Right lung (tissue), 5 donors: Measurements from ENCODE around the gene MED25. TPM values are rescaled to one million over a fixed set of nuclear protein-coding genes. Genes with fewer than 3 reads are reported as not detected.

Experiments used
- DNase-seq, 2 donors: peaks; one replicate each; pipeline ENCODE4 v3.0.0-alpha.2; 2013
- polyA plus RNA-seq, 5 donors: library from polyadenylated mRNA; unstranded; fragments of 120-200 nt; gene quantifications; one replicate each; pipeline versions ENCODE4 v1.2.1 to v1.2.3, GENCODE V29; 2013; ENCODE audit warnings: inconsistent platforms in 1 of 5, low replicate concordance in 1 of 5; ENCODE audit not compliant: insufficient read length in 5 of 5, insufficient read depth in 1 of 5

MED25 gene
- polyA plus RNA-seq, 5 donors = 45.4 to 63.8 (median 54.8) TPM

DNA sequence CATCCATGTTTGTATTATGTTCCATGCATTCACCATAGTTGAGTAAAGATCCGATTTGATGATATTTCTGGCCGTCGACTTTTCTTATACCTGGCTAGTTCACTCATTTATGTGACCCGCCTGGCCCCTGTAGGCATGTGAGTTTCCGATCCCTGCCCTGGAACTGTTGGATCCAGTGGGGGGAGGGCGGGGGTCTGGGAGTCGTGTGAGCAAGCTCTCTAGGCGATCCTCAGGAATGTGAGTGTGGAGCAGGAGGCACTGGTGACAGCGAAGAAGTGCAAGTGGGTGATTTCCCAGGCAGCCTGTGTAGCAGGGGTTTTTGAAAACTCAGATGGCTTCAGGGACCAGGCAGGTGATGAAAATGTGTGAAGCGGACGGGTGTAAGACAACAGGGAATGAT, 22.2 kb downstream of the MED25 start:
- DNase-seq = no peak

- no peak for DNase-seq
Observed at GRCh38 chr19:49840736-49841249, 22.7 kb downstream of the MED25 start.

GRCh38 chr19:49843265-49843664, 25.2 kb downstream of the MED25 start:
- DNase-seq = no peak

DNA sequence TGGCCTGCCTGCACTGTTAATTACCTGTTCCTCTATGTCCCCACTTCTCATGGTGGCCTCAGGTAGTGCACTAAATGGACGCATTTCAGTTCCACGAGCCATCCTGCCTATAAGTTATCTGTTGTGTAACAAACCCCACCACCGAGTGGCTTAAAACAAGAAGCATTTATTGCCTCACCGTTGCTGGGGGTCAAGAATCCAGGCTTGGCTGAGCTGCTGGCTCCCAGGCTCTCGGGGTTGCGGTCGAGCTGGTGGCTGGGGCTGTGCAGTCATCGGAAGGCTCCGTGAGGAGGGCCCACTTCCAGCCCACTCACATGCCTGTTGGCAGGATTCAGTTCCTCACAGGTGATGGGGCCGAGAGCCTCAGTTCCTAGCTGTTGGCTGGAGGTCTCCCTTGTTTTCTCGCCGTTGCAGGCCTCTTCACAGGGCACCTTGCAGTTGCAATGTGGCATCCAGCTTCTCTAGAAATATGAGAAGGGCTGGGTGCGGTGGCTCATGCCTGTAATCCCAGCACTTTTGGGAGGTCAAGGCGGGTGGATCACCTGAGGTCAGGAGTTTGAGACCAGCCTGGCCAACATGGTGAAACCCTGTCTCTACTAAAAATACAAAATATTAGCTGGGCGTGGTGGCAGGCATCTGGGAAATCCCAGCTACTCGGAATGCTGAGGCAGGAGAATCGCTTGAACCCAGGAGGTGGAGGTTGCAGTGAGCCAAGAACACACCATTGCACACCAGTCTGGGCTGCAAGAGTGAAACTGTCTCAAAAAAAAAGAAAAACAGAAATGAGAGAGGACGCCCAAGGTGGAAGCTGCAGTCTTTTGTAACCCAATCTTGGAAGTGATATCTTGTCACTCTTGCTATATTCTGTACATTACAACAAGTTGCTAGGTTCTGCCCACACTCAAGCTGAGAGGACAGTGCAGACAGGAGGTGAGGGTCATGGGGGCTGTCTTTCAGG, 26.3 kb downstream of the MED25 start:
- no peak for DNase-seq

DNA sequence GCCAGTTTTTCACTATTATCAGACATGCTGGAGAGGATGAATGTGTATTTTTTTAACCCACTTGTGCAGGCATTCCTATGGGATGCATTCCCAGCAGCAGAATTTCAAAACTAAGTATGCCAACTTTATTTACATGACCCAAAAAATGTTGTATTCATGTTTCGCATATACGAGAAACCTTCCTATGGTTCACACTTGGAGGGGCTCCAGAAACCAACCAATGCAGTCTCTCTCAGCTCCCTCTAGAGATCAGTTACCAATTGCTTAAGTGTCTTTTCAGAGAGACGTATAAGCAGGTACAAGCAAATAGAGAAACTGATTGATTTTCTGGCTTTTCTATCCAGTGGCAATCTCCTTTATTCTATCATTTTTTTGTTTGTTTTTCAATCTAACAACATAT, 27.3 kb downstream of the MED25 start:
- DNase-seq = no peak

GRCh38 chr19:49846408-49846807, 28.3 kb downstream of the MED25 start:
- no peak for DNase-seq

GRCh38 chr19:49847731-49848696, 29.9 kb downstream of the MED25 start:
- no peak for DNase-seq

DNA sequence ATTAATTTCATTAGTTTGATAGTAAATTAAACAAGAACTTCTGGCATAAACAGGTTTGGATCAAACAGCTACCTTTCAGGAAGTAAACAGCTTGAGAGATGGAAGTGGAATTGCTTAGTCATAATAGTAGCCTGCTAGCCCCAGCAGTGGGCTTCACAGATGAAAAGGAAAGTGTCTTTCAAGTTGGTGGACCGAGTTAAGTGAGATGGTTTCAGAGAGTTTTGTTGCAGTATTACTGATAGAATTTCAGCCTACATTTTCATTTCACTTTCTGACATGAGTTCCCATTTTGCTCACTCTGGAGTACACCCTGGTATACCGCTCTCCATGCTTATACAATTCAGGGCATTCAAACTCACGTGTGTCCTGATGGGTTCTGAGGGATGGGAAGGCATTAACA, 30.8 kb downstream of the MED25 start:
- no peak for DNase-seq

DNA sequence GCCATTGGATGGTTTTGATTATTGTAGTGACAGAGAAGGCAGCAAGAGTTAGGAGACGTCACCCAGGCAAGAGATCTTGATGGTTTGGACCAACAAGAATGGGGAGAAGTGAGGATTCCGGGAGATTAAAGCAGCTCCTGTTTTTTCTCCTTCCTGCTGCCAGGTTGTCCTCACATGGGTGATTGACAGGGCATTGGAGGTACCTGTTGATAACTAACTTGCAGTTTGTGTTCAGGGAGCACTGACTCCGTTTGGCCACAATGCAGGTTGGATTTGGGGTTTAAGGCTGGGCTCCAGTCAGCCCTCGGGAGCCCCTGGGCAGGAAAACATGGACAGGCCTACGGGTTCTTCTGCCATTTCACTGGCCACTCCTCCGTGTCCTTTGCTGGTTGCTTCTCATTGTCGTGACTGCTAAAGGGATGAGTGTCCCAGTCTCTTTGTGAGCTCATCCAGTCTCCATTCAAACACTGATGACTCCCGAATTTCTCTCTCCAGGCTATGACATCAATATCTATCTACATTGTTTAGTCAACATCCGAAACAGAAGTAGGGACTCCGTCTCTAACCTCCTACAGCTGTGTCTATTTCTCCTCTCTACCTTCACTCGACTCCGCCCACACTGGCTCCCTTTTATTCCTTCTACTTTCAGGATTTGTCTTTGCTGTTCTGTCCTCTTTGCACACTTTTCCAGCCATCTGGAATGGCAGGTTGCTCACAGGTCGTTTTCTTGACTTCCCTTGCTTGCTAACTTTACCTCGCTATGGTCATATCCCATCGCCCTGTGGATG, 31.5 kb downstream of the MED25 start:
- DNase-seq = no peak

GRCh38 chr19:49850221-49850486, 32.1 kb downstream of the MED25 start:
- DNase-seq = no peak

GRCh38 chr19:49850487-49851342, 32.6 kb downstream of the MED25 start, which contains the start of gene PTOV1:
PTOV1 (plus strand) TSS chr19:49851159.
- DNase-seq = peak; percentile 89

DNA sequence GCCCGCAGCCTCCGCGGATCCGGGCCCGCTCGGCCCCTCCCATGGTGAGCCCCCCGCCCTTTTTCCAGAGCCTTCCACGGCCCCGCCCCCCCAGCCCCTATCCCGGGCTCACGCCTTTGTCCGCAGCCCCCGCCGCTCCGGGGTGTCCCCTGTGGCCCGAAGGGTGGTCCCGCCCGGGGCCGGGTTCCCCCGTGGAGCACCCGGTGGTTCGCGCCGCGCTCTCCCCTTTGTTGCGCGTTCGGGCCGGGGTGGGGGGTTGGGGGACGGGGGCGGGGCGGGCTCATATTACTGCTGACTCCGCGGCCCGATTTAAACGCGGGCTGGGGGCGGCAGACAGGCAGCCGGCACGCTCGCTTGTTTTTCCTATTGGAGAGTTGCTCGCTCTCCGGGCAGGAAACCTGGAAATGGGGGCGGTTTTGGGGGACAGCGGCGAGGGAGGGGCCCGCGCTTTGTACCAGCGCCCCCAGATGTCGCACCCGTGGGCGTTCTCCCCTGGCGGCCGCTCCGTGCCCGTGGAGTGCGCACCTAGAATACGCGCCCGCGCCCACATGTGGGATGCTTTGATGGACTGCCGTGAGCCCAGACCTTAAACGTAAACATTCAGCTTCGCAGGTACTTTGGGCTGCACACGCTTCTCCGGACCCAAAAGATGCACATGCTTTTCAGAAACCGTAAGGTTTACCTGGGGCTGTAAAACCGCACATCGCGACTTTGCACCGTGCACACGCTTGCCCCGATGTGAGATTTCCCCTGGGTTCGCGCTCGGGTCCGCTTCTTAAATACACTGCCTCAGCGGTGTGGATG, 33.6 kb downstream of the MED25 start:
- DNase-seq = peak in 1 of 2 donors; percentile 60

- no peak for DNase-seq
Observed at GRCh38 chr19:49852631-49853126, 34.6 kb downstream of the MED25 start.

GRCh38 chr19:49853852-49854377, 35.8 kb downstream of the MED25 start:
- DNase-seq = no peak

- no peak for DNase-seq
Observed at GRCh38 chr19:49854378-49855263, 36.5 kb downstream of the MED25 start.

DNA sequence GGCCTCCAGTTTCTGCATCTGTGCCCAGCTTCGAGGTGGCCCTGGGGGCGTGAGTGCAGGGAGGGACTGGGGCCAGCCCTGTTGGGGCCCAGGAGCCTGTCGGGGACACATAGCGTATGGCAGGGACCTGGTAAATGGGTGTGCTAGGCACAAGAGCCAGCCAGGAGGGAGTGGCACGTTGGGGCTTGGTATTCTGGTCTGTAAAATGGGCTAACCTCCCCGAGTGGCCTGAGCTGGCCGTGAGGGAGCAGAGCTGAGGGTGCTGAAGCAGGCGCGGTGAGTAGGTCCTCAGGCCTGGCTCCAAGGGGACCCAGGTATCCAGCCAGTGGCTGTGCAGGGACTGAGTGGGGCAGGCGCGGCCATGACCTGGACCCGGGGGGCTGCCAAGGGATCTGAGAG, 37.2 kb downstream of the MED25 start:
- DNase-seq = no peak

- DNase-seq = no peak
Observed at GRCh38 chr19:49855676-49856573, 37.8 kb downstream of the MED25 start.
